GM19468 (cell line): ENCODE data around the gene CYSRT1.

ENCODE experiments used
- ATAC-seq: cut with Tn5 transposase; IDR thresholded peaks from one replicate; pipeline ENCODE4 v1.9.1; 2021; ENCODE audit warnings: mild to moderate bottlenecking, moderate library complexity, moderate number of reproducible peaks; ENCODE audit not compliant: unreplicated experiment; ENCODE audit errors: extremely low read depth

Gene CYSRT1

GRCh38 chr9:137189297-137190295 lies 35.4 kb upstream of the CYSRT1 start:
- no peak for ATAC-seq

GRCh38 chr9:137190315-137190856 lies 34.6 kb upstream of the CYSRT1 start:
- ATAC-seq, result no peak

GRCh38 chr9:137191245-137191644 lies 33.7 kb upstream of the CYSRT1 start:
- no peak for ATAC-seq

DNA sequence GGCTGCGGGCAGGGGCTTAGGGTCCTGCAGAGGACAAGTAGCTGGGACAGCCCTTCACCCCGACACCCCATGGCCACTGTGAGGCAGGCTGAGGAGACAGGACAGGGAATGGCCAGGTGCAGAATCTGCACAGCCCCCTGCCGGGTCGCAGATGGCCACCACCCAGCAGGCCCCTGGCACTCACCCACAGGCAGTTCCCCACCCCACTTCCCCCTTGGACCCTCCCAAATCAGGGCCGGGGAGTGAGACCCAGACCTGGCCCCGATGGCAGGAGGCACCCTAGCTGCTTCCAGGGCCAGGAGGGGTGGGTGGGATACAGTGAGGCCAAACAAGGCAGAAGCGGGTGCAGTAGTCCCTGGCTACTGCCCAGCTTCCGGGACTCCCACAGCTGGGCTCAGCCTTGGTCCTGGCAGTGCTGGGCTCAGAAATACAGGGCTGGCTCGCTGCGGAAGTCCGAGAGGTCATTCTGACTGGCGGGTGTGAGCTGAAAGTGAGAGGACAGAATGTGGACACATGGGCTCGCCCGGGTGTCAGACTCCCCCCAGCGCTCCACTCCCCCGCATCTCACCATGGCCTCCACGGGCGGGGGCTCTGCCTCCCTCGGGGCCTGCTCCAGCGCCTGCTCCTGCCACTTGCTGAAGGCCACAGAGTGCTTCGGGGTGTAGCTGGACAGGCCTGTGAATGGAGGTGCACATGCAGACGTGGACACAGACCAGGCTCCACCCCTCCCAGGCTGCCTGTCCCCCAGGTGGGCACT lies 33.1 kb upstream of the CYSRT1 start:
- no peak for ATAC-seq

DNA sequence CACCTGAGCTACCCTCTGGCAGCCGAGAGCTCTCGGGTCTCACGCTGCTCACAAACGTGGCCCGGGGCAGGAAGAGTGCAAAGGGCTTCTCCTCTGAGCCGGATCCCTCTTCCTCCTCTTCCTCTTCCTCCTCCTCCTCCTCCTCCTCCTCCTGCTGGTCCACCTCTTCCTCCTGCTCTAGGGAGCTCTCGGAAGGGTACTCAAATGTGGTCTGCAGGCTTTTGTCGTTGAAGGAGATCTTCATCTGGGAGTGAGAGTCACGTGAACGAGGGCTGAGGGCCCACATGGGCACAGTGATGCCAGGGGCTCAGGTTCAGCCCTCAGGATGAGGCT lies 32.6 kb upstream of the CYSRT1 start:
- ATAC-seq, result no peak

GRCh38 chr9:137192859-137193258 lies 32.1 kb upstream of the CYSRT1 start:
- ATAC-seq, result no peak

DNA sequence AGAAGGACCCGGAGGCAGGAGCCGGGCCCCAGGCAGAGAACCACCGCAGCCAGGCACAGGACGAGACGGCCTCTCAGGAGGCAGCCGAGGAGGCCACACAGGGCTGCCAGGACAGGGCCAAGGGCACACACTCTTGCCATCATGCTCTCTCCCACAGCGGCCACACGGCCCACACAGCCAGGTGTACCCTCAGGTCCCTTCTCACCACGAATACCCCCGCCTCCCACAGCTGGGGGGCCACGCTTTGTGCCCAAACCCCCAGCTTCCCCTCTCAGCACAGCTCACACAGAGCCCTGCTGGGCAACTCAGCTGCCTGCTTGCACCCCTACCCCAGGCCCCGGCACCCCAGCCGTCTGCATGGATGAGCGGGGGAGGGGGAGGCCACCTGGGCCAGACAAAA lies 31.2 kb upstream of the CYSRT1 start:
- no peak for ATAC-seq

DNA sequence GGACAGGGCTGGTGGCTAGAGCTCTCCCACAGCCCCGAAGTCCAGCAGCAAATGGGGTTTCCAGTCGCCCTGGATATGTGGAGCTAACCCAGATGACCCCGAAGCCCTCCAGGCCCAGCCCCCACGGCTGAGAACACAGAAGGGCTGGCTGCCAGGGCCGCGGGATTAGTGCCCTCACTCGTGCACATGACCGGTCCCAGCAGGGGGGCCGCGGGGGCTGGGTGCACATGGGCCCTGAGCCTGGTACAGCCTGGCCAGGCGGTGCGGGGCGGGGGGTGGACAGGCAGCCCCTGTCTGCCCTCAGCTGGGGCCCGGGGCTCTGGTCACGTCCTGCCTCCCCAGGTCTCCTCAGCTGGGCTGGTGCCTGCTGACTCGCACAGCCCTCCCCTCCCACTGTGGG lies 30.6 kb upstream of the CYSRT1 start:
- ATAC-seq, result no peak

GRCh38 chr9:137194909-137195308 lies 30.1 kb upstream of the CYSRT1 start:
- ATAC-seq, result no peak

GRCh38 chr9:137195525-137196220 lies 29.3 kb upstream of the CYSRT1 start:
- ATAC-seq, result no peak

DNA sequence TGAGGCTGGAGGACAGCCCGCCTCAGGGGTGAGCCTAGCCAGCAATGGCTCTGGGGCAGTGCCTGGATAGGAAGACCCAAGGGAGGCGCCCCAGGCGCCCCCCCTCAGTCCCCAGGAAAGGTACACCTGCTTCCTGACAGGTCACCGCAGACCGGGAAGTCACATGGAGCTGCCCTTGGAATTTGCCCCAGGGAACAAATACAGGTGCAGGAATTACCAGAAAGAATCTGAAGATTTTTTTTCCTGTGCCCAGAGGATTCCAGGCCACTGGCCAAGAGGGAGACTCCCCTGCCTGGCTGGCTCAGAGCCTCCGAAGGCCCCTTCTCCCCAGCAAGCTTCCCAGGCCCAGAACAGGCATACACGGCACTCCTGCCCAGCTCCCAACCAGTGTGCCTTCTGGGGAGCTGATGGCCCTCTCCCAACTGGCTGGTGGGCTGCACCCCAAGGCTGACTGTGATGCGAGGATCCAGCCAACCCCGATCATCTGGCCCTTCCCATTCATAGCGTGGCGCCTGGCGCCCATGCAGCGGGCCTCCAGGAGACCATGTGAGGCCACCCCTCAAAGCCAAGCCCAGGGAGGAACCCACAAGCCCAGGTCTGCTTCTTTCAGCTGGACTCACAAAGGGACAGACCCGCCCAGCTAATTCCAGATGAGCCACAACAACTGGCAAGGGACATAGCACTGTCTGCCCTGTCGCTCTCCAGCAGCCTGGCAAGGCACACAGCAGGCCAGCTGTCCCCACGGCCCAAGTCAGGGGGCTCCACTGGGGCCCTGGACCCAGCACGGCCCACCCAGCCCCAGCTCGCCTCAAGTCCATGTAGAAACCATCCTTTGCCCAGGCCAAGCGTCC lies 26.7 kb upstream of the CYSRT1 start:
- ATAC-seq, result no peak

- no peak for ATAC-seq
Observed at GRCh38 chr9:137198902-137199283, 26.1 kb upstream of the CYSRT1 start.

DNA sequence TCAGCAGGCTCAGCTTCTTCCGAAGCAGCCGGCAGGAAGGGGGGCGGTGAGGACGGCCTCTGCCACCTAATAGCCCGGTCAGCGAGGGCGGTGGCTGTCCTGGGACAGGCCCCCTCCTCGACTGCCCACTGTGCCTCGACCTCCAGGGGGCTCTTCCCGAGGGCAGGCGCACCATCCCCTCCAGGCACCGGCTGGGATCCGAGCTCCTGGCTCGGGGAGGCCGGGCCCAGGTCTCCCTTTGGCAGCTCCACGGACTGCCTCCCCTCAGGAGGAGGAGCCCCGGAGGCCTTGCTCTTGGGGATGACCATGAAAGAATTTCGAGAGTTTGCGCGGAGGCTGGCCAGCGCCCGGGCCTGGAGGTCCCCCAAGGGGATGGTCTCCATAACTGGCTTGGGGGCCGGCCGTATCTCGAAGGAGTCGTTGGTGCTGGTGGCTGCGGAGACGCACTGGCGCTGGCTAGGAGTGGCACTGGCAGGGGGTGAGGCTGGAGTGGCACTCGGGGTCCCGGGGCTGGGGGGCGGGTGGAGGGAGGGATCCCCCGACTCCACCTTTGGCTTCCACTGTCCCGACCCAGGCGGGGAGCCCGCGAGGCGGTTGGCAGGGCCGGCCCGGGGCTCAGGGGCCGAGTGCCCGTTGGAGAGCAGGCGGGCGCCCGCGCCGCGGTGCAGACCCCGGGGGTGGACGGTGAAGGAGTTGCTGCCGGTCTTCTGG lies 25.4 kb upstream of the CYSRT1 start:
- ATAC-seq, result no peak

DNA sequence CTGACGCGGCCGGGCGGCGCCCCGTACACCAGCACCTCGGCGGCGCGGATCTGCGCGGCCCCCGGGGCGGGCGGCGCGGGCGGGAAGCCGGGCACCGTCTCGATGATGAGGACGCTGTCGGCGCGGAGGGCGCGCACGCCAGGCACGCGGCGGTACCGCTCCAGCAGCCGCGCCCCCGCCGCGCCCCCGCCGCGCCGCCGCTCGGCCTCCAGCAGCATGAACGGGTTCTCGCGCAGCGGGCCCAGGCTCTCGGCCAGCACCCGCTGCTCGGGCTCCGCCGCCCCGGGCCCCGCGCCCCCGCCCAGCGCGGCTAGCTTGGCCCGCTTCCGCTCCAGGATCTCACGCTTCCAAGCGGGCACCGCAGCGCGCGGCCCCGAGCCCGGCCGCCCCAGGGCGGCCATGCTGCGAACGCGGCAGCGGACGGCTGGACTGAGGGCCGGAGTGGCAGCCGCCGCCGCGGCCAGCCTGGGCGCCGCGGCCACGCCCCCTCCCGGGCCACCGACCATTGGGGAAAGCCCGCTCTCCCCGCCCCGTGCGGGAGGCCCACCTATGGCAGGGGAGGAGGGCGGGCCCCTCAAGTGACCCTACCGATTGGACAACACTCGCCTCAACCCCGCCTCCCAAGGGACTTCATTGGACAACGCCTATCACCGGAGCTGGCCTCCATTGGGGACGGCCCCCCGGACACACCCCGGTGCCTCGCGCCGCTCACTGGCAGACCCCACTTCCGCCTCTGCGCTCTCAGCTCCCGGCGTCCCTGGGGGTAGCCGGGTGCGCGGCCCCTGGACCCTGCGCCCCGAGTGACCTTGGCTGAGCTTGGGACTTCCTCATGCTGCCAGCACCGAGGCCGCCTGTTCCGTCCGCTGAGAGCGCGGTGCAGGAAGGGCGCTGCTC lies 24.4 kb upstream of the CYSRT1 start, which contains the start of gene TPRN:
Gene TPRN, minus strand, starts transcription at position 431 of the 894 bp plus-strand sequence. Its CDS starts 30 bp downstream, at position 401.
- peak; percentile 70 for ATAC-seq

- ATAC-seq, result no peak
Observed at GRCh38 chr9:137201205-137201868, 23.6 kb upstream of the CYSRT1 start.

DNA sequence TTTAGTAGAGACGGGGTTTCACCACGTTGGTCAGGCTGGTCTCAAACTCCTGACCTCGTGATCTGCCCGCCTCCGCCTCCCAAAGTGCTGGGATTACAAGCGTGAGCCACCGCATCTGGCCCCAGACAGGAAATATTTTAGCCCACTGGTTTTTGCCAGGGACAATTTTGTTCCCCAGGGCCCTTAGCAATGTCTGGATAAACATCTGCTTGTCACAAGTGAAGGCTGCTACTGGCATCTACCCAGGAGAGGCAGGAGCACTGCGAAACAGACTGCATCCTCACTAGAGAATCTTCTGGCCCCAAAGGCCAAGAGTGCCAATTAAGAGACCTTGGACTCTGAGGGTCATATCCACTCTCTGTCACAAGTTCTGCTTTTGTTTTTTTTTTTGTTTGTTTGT lies 22.0 kb upstream of the CYSRT1 start:
- no peak for ATAC-seq

GRCh38 chr9:137204731-137205125 lies 20.2 kb upstream of the CYSRT1 start:
- no peak for ATAC-seq
